GM18520 (cell line): Measurements from ENCODE around the gene ZBTB42.
"Not testable (repeated sequence)": the region's sequence is repeated elsewhere in the genome, so short reads cannot be mapped to it uniquely, and the experiment has no call there.

ENCODE experiments used
- ATAC-seq: cut with Tn5 transposase; IDR thresholded peaks from one replicate; pipeline ENCODE4 v1.9.1; 2021; ENCODE audit not compliant: unreplicated experiment

The ZBTB42 gene

DNA sequence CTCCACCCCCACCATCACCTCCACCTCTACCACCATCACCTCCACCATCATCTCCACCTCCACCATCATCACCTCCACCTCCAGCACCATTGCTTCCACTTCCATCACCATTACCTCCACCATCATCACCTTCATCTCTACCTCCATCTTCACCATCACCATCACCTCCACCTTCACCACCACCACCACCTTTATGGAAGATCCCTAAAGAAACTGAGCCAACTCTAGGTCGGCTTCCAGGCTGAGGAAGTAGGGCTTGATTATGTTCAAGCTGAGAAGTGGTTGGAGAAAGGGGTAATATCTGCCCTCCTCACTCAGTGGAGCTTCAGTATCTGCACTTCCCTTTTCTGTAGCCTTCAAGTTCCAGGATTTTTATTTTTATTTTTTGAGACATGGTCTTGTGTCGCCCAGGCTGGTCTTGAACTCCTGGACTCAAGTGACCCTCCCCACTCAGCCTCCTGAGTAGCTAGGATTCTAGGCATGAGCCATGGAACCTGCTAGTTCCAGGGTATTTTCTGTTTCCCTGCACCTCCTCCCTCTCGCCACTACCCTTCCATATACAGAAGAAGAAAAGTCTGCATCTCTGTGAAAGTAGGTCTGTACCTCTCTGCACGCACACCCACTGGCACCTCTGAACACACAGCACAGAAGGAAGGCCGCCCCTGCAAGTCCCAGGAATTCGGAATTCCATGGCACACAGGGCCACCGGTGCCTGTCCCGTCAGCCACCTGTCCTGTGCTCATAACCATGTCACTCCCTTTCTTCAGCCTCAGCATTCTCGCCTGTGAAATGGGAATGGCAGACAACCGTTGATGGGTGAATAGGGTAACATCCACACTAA is 5.9 kb downstream of the ZBTB42 start:
- ATAC-seq: no peak

DNA sequence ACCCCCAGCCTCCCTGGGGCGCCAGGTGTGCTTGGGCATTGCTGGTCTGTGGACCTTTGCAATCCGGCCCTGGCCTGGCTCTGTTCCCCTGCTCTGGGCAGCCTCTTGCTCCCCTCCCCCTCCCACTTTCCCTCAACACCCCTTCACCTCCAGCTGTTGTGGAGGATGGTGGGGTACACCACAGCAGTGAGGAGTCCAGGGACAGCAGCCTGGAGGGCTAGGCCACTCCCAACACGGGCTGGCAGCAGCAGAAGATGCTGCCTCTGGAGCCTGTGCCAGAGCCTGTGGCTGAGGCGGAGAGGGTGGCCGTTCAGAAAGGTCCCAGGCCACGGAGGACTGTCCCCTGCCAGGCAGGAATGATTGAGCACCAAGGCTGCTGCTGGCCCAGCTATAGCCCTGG is 7.6 kb downstream of the ZBTB42 start:
- no peak for ATAC-seq

DNA sequence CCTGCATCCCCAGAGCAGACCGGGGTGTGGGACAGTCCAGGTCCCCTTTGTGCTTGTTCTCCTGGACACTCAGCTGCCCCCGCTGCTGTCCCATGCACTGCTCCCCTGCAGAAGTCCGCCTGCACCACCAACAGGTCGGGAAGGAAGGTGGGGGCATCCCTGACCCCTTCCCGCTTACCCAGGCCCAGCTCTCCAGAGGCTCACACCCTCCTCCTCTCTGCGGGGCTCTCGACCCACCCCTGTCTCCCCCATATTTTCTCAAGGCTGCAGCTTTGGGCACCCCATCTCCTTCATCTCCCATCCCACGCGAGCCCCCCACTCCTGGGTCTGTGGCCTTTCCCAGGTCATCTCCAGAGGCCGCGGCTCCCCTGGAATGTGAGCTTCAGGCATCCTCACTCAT is 9.4 kb downstream of the ZBTB42 start:
- ATAC-seq: no peak

DNA sequence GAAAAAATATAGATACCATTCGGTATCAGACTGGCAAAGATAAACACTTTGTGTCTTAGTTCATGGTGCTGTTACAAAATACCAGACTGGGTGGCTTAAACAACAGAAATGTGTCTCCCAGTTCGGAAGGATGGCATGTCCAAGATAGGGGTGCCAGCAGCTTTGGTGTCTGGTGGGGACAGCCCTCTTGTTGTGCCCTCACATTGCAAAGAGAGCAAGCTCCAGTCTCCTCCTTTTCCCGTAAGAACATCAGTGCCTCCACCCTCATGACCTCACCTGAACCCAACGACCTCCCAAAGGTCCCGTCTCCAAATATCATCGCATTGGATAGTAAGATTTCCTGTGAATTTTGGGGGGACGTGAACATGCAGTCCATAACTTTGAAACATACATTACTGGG is 12.4 kb downstream of the ZBTB42 start:
- ATAC-seq: no peak

DNA sequence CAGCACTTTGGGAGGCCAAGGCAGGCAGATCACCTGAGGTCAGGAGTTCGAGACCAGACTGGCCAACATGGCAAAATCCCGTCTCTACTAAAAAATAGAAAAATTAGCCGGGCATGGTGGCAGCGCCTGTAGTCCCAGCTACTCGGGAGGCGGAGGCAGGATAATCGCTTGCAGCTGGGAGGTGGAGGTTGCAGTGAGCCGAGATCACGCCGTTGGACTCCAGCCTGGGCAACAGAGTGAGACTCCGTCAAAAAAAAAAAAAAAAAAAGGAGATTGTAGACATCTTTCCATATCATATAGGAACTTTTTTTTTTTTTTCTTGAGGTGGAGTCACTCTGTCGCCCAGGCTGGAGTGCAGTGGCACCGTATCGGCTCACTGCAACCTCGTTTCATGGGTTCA is 13.8 kb downstream of the ZBTB42 start:
- not testable (repeated sequence) for ATAC-seq

DNA sequence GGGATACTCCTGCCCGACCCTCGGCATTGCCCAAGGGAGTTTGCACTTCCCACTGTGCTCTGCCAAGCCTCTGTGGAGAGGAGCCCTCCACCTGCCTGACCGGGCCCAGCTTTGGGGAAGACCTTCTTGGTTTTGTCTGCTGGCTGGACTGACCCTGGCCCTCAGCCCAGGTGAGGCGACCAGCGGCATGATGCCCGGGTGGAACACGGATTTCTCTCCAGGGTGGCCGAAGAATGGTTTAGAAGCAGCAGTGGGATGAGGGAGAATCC is 15.6 kb downstream of the ZBTB42 start:
- no peak for ATAC-seq

DNA sequence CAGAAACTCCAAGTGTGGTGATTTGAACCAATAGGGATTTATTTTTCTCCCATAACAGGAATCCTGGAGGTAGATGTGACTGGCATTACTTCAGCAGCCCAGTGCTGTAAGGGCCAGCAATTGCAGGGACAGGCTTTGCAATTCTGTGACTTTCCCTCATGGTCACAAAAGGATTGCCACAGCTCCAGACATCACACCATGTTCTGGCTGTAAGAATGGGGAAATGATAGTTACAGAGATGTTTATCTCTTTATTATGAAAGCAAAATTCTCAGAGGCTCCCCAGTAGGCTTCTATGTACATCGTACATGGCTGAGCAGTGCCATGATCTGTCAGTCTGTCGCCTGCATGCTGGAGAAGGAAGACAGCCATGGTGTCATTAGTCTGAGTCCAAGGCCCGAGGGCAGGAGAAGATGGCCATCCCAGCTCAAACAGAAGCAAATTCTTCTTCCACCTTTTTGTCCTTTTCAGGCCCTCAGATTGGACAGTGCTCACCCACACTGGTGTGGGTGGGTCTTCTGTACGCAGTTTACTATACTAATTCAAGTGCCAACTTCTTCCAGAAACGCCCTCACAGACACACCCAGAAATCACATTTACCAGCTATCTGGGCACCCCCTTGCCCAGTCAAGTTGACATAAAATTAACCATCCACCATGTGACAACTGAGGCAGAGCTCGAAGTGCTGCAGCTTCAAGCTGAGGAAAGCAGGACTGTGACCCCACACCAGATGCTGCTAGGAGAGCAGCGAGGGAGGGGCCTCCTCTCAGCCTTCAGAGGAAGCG is 17.2 kb downstream of the ZBTB42 start:
- no peak for ATAC-seq

DNA sequence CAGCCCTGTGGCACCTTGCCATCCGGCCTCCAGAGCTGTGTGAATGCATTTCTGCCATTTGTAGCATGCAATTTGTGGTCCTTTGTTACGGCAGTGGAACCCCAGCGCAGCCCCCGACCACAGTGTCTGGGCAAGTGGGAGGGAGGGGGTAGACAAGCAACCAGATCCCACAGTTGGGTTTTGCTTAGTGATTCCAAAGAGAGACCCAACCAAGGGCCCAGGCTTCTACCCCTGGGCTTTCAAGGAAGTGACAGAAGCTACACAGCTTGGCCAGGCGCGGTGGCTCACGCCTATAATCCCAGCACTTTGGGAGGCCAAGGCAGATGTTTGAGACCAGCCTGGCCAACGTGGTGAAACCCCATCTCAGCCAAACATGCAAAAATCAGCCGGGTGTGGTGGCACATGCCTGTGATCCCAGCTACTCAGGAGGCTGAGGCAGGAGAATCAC is 17.8 kb downstream of the ZBTB42 start:
- no peak for ATAC-seq

DNA sequence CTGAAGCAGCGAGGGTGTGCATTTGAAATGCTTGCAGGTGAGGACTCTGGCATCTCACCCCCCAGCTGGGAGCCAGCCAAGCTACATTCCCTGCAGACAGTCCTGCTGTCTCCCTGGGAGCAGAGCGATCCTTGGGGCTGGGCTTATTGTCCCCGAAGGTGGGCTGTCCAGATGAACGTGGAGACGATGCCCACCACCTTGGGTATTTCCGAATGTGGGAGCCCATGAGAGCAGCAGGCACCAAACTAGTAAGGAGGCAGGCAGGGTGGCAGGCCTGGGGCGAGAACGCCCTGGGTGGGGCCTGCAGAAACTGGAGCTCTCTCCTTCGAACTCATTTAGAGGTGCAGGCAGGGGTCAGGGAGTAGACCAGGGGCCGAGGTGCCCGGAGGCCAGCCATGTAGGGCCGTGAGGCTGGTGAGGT is 18.5 kb downstream of the ZBTB42 start:
- ATAC-seq: no peak

DNA sequence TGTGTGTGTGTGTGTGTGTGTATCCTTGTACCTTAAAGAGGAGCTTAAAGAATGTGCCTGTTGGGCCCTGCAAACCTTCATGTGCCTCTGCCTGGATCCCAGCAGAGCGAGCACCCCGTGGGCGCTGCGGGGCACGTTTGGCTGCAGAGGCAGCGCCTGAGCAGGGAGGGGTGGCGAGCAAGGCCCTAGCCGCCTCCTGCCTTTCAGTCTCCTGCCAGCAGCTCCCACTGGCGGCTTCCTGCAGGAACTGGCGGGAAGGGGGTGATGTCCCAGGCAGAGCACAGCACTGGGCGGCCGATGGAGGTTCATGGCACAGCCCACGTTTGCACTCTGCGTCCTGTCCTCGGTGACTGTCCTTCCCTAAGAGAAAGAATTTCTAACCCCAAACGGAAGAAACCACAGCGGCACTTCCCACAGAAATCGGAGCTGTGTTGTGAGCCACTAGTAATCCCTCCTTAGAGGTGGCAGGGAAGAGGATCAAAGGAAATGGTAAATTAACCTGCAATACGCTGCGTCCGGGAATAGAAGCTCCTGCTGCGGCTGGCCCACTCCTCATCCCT is 19.8 kb downstream of the ZBTB42 start:
- ATAC-seq: no peak

DNA sequence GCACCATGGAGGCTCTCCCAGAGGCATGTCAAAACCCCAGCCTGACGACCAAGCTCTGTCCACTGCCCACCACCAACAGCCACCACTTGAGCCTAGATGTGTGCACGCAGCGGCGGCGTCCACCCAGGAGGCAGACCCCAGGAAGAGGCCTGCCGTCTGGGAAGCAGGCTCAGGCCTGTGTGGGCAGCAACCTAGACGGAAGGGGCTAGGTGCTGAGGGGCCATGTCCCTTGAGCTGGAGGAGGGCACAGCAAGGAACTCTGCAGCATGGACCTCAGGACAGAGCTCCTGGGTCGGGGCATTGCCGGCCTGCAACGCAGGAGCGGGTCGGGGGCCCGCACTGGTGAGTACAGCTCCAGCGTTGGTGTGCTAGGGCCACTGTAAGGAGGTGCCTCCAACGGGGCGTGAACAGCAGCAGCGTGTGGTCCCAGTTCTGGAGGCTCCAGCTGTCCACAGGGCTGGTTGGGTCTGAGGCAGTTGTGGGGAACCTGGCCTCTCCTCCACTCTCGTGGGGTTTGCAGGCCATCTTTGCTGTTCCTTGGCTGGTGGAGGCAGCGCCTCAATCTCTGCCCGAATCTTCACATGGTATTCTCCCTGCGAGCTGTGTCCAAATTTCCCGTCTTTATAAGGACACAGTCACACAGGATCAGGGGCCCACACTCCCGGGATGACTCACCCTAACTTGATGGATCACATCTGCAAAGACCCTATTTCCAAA is 20.5 kb downstream of the ZBTB42 start:
- ATAC-seq: no peak

DNA sequence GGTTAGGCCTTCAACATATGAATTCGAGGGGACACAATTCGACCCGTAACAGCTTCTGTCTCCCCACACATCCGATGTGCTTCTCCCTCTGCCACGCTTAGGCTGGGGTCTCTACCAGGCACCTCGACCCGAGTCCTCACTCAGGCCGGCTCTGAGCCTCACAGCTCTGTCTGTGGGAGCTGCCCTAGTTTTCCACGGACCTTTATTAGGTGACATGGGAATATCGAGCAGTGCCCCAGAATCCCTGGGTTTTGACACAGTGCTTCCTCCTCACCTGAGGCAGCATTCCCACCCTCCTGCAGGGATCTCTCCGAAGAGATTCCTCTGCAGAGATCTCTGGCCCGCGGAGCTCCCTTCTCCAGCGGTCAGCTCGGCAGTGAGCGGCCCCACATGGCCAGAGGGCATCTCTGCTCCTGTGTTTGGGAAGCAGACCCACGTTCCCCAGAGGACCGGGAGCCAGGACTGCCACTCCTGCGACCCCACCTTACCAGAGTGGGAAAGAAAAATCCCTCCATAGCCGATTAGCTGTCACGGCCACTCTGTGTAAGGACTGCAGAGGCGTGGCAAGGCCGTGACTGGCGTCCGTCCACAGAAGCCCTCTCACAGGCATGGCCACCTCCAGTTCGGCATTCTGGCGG is 21.2 kb downstream of the ZBTB42 start:
- ATAC-seq: no peak

DNA sequence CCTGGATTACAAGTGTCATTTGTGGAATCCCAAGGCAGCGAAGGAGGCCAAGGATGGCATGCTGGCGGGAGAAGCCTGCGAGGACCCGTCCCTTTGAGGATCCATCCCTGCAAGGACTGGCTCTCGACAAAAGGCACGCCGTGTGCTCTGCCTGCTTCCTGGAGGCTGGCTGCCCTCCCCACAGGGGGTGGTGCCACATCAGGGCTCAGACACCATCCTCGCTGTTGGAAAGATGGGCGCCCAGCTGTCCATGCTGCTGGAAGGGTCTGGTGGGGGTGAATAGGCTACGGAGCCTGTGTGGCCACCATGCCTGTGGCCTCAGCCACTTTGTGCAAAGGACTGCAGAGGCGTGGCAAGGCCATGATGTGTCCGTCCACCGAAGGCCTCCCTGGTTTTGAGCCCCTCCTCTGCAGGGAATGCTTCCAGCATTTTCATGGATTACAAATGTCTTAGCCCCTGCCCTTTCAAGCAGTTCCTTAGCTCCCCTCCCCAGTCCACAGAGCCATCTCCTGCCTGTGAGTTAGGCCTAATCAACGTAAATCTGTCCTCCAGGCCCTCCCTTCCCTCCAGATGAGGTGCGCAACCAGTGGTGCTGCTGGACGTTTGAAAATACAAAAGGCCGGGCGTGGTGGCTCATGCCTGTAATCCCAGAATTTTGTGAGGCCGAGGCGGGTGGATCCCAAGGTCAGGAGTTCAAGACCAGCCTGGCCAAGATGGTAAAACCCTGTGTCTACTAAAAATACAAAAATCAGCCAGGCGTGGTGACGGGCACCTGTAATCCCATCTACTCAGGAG is 22.1 kb downstream of the ZBTB42 start:
- no peak for ATAC-seq

DNA sequence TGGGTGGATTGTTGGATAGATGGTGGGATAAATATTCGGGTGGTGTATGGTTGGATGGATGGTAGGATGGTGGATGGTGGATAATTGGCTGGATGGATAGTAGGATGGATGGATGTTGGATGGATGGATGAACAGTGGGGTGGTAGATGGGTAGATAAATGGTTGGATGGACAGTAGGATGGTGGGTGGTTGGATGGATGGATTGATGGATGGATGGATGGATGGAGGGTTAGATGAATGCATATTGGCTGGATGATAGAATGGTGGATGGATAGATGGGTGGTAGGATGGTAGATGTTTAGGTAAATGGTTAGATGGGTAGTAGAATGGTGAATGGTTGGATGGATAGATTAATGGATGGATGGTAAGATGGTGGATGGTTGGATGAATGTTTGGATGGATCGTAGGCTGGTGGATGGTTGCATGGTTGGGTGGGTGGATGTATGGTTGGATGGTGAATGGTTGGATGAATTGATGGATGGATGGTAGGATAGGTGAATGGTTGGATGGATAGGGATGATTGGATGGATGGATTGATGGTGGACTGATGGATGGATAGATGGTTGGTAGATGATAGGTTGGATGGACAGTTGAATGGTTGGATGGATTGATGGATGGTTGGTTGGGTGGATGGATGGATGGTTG is 23.6 kb downstream of the ZBTB42 start:
- no peak for ATAC-seq

DNA sequence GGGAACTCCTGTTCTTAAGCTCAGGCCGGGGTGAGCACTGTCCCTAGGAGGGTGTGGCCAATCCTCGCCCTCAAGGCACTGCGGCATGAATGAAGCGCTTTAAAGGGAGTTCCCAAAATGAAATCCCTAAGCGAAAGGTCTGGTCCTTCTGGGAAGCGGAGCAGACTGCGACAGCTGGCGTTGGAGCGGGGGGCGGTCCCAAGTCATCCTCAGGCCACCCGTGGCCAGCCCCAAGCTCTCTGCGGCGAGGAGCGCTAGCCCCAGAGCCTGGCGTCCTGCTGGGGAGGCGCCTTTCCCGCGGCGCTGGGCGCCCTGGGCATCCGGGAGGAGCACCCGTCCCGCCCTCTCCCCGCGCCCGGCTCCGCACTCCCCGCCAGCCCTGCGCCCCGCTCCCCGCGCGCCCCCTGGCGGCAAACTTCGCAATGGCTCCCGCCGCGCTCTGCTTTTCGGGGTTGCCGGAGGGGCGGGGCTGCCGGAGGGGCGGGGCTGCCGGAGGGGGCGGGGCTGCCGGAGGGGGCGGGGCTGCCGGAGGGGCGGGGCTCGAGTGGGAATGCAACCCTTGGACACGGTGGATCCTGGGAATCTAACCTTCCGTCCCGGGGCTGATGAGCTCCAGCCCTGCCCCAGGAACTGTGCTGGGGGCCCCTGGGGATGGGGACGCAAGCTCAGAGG is 25.4 kb downstream of the ZBTB42 start:
- ATAC-seq: no peak

DNA sequence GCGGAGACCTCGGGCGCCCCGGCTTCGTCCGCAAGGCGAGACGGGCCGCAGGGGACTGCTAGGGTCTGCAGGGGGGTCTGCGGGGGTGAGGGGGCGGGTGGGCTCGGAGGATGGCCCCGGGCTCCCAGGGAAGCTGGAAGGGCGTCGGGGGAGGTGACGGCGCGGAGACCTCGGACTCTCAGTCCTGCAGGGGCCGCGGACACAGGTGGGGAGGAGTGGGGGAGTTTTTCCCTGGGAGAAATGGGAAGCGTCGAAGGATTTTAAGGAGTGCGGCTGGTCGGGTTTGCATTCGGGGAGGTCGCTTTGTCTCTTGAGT is 25.9 kb downstream of the ZBTB42 start:
- ATAC-seq: no peak

DNA sequence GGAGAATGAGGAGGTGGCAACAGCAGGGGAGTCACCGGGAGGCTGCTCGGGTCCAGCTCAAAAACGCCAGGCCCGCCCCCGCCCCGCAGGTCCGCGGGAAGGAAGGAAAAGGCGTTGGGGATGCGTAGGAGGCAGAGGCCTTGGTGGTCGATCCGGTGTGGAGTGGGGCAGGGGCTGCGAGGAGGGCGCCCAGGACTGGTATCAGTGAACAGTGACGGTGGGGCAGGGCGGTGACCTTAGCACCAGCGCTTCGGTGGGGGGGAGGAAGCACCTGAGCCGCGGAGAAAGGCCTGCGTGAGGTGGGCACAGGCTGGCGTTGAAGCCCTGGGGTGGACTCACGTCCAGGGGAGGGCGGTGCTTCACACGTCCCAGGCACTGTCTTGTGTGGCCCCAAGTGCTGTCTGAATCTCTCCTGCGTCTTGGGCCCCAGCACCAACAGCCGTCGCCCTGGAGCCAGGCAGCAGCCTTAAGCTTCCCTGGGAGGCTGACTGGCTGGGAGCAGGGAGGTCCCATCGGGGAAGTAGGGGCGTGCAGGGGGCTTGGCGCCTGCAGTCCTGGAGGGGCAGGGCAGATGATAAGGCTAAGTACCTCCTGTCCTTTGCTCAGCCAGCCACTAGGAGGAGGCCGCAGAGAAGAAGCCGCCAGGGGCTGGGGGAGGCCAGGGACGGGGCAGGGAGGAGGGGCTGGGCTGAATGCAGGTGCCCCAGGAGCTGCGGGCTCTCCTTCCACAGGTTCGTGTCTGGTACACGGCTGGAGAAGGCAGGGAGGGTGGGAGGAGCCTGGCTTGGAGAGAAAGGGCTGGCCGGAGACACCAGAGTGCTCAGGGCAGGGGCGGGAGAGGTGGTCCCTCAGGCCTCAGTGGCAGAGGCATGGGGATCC is 26.5 kb downstream of the ZBTB42 start:
- no peak for ATAC-seq

DNA sequence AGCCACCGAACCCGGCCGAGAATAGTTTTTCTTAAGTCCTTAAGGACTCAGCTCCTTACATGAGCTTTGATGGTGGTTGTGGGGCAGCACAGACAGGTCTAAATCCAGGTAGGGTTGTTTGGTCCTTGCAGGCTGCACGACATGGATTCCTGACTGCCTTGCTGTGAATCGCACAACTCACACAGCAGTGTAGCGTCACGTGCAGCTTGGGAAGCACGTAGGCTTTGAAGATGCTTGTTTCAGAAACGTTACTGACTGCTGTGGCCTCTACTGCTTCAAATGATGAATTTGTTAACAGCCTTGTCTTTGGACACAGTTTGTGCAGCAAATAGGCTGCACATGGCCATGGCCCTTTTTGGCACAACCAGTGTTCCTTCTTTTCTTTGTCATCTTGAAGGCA is 29.9 kb downstream of the ZBTB42 start:
- ATAC-seq: no peak
